NCI-H446 (cell line): ENCODE measurements around the gene NUDCD2.

ENCODE experiments used
- DNase-seq, 2 experiments: peaks; one replicate each; lab custom pipeline; 2025; lab: John Stamatoyannopoulos, UW

The NUDCD2 gene, protein sequence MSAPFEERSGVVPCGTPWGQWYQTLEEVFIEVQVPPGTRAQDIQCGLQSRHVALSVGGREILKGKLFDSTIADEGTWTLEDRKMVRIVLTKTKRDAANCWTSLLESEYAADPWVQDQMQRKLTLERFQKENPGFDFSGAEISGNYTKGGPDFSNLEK

DNA sequence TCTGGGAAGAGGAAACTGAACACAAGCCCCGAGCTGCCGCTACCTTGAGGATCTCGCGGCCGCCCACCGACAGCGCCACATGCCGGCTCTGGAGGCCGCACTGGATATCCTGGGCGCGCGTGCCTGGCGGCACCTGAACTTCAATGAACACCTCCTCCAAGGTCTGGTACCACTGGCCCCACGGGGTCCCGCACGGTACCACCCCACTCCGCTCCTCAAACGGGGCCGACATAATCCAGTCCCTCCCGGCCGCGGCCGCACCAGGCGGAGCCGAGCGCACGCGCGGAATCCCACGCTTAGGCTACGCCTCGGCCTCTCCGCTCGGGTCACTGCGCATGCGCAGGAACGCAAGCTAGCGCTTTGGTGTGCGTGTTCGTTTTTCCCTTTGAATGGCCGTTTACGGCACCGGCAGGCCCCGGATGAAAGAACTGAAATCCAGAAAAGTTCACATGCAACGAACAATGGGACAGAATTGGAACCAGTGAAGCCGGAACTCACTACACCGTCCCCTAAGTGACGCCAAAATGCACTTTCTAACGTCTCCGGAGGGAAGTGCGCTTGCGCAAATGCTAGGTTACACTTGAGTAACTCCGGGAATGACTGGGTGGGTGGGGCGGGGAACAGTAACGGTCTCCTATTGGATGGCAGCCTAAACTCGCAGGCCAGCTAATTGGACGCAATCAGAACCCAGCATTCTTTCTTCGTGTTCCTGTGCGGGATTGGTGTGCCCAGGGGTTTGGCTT, at the start of gene NUDCD2:
TSS of gene NUDCD2 (minus strand) at position 284 of the 743 bp plus-strand sequence. CDS start at position 232, 52 bp downstream.
- peak; percentile 97 to 98 for DNase-seq

DNA sequence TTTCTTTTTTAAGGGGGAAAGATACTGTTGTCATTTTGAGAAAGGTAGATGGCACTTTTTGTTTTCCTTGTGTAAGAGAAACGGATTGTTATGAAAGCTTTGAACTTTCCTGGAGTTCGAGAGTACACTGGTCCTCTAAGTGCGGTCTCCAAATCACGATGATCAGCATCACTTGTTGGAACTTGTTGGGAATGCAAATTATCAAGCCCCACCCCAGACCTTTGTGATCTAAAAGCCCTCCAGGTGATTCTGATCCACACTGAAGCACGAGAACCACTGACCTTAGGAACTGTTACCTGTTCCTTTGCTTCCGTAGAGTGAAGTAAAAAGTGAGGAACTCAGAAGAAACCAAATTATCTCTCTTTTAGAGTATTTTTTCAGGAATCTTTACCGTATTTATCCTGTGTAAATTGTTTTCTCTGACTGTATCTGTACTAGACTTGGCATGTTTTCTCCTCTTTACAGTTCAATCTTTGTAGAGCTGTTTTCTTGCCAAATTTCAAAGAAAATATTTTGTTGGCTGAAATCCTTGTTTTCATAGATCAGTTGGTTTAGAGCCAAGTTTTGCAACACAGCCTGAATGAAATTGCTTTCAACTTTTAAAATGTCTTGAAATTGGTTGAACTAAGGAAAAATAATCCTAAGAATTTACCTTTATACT, 49.5 kb upstream of the NUDCD2 start:
- peak; percentile 15 to 71 for DNase-seq

- no peak for DNase-seq
Measured at GRCh38 chr5:163508753-163509152, 48.9 kb upstream of the NUDCD2 start.

DNA sequence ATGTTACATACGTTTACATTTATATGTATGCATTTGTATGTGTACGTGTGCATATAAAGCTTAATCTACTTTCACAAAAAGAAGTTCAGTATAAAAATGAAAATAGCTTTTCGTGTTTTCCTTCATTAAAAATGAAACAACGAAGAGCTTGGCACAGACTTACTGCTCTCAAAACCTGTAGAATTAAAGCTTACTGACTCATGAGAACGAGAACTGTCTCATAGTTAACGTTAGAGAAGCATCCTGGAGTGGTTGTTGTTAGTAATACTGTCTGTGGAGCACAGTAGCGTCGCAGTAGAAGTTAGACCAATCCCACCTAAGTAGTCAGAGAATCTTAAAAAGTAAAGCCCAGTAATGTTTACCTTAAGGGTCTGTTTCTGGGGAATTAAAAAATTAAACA, 46.8 kb upstream of the NUDCD2 start:
- no peak for DNase-seq

DNA sequence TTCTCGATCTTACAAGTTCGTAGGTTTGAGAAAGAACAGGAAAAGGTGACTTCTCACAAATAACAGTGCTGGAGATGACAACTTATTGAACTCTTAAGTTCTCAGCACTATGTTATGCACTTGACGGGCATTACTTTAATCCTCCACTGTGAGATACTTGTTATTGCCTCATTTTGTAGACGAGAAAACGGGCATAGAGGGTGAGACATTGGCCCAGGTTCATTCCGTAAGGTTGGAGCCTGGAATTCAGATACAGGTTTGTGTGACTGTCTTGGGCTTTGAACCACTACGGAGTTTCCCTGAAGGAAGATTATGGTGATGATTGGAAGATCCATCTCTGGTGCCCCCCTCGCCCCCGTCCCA, 46.2 kb upstream of the NUDCD2 start:
- no peak for DNase-seq

DNA sequence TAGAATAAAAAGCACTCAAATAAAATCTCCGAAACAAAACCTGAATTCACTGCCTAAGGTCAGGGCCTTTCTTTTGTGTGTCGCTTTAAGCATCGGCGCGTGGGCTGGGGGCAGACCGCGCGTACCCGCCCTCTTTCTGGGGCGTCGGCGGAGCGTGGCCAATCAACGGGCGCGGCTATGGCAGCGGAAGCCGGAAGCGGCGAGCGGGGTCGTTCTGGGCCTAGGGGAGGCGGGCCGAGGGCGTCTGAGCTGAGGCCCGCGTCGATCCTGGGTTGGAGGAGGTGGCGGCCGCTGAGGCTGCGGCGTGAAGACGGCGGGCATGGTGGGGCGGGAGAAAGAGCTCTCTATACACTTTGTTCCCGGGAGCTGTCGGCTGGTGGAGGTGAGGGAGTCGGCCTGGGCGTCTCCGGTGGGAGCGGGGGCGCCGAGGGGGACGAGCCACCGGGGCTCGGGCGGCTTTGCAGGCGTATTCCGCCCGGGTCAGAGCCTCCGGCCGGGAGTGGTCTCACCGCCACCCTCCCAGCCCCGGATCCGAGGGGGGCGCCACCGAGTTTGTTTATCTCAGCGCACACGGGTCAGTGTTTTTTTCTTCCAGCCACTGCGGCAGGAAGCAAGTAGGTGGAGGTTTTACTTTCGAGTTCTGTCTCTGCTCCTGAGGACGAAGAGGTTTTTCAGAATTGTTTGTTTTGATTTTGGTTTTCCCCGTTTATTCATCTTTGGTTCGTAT, 45.6 kb upstream of the NUDCD2 start, which contains the start of gene MAT2B:
TSS of gene MAT2B (plus strand) at position 252 of the 727 bp plus-strand sequence. CDS start at position 320, 68 bp downstream.
- DNase-seq, result peak; percentile 78 to 95

DNA sequence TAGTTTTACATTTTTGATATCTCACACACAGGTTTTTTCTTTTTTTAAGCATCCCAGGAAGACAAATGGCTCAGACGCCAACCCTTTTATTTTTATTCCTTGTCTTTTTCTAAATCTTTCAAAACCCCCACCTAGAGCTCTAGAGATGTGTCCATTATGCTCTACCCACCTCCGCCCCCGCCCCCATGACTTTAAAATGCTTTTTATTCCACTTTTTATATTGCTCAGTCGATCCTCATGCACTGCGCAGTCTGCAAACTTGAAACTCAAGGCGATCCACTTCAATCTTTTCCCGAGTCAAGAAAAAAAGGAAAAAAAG, 45.1 kb upstream of the NUDCD2 start:
- DNase-seq, result no peak

- DNase-seq, result peak; percentile 8 to 11
Measured at GRCh38 chr5:163504079-163504931, 44.4 kb upstream of the NUDCD2 start.

DNA sequence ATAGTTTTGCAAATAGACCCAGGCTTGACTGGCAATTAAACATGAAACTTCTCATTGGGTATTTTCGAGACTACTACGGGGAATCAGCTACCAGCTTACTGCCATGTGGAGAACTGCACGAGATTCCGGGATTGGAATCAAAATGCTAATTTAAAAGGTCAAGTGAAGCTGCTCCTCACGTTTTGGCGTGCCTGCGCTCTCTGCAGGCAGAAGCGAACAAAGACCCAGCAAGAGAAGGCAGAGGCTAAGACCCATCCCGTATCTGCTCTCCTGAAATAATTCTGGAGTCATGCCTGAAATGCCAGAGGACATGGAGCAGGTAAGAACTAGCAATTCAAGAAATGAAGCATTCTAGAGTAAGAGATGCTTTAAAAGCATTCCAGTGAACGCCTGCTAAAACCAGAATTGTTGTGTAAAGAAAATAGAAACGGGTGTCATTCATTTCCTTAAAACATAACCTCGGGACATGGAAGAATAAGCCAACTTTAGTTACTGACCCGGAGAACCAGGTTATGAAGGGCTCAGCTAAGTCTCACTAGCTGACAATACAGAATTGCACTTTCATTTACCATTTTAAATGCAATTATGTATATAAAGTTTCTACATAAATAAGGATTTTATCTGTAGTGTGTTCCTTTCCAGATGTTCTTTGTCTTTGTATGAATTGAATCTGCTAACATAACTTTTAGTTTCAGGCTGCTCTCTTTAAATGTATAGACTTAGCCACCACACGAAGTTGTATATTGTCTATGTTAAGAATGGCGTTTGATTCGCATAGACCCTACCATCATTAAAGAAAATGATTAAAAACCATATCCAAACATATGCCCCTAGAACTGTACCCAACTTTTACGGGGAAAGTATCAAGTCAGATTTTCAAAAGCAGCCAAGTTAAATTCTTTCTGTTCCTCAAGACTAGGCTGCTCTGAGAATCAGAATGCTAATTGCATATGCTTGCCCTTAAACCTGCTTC, 43.5 kb upstream of the NUDCD2 start:
- DNase-seq, result no peak

GRCh38 chr5:163502521-163502920, 42.6 kb upstream of the NUDCD2 start:
- no peak for DNase-seq

GRCh38 chr5:163498886-163499285, 39.0 kb upstream of the NUDCD2 start:
- DNase-seq, result no peak

DNA sequence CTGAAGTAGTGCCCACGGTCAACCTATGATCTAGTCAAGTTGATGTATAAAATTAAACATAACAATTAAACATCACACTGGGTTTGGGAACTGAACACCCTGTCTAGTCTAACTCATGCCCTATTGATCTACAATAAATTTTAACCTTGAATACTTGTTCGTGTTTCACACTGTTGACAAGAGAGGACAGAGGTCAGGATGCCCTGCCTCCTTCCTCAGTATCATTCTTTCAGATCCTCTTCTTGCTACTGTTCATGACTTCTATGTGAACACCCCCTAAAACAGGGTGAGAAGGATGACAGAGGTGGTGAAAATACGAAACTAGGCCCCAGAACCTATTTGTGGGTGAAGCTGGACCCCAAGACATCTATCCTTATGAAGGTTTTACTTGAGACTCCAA, 37.4 kb upstream of the NUDCD2 start:
- DNase-seq, result no peak

- no peak for DNase-seq
Measured at GRCh38 chr5:163496286-163496685, 36.4 kb upstream of the NUDCD2 start.

- DNase-seq, result no peak
Measured at GRCh38 chr5:163489745-163490075, 29.8 kb upstream of the NUDCD2 start.

- DNase-seq, result no peak
Measured at GRCh38 chr5:163489055-163489744, 29.3 kb upstream of the NUDCD2 start.

- DNase-seq, result no peak
Measured at GRCh38 chr5:163478982-163479271, 19.0 kb upstream of the NUDCD2 start.

- no peak for DNase-seq
Measured at GRCh38 chr5:163478126-163478981, 18.5 kb upstream of the NUDCD2 start.

- DNase-seq, result no peak
Measured at GRCh38 chr5:163475411-163475810, 15.5 kb upstream of the NUDCD2 start.

DNA sequence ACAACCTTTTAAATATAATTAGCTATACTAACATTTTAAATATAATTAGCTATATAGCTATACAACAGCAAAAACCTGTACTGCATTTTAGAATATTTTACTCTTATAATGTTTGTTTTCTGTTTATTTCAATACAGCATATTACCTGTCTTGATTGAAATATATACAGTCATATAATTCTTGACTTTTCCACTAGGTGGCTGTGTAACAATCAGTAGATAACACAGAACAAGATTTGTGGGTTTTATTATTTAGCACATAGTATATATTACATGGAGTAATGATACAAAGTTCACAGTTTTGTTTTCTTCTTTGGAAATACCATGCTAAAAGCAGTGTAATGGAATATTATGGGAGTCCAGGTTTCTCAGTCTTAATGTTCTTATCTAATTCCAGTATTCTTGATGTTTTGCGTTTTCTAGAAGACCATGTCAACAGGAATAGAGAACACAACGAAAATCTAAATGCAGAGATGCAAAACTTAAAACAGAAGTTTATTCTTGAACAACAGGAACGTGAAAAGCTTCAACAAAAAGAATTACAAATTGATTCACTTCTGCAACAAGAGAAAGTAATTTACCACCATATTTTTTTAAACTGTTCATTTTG, 13.8 kb upstream of the NUDCD2 start:
- DNase-seq, result peak in 1 of 2 experiments; percentile 13
